HG03039 (cell line): ENCODE data around the gene ZFYVE21.
"Not testable (repeated sequence)": the region's sequence is repeated elsewhere in the genome, so short reads cannot be mapped to it uniquely, and the experiment has no call there.

Experiments used
- ATAC-seq: cut with Tn5 transposase; IDR thresholded peaks from one replicate; pipeline ENCODE4 v1.9.1; 2021; ENCODE audit warnings: mild to moderate bottlenecking, moderate library complexity; ENCODE audit not compliant: unreplicated experiment

ZFYVE21 gene

DNA sequence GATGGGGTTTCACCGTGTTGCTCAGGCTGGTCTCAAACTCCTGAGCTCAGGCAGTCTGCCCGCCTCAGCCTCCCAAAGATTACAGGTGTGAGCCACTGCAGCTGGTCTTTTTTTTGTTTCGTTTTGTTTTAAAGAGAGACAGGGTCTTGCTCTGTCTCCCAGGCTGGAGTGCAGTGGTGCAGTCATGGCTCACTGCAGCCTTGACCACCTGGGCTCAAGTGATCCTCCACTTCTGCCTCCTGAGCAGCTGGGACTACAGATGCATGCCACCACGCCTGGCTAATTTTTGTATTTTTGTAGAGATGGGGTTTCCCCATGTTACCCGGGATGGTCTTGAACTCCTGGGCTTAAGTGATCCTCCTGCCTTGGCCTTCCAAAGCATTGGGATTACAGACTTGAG, 24.0 kb upstream of the ZFYVE21 start:
- not testable (repeated sequence) for ATAC-seq

- no peak for ATAC-seq
Observed at GRCh38 chr14:103692159-103692558, 23.5 kb upstream of the ZFYVE21 start.

- no peak for ATAC-seq
Observed at GRCh38 chr14:103692871-103693270, 22.7 kb upstream of the ZFYVE21 start.

DNA sequence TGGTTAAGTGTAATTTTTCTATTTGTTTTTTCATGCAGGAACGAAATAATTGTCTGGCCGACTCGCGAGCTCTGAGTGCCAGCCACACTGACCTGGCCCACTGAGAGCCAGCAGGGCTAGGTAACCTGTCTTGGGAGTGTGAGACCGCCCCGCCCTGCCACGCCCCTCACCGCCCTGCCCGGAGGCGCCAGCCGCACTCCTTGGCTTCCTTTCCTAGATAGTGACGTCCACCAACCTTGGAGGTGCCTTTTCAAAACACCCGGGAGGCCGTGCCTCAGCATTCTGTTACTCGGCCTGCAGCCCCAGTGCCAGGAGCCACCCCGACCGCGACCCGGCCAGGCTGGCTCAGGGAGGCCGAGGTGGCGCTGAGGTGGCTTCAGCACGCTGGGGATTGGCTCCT, 22.1 kb upstream of the ZFYVE21 start:
- ATAC-seq = no peak

DNA sequence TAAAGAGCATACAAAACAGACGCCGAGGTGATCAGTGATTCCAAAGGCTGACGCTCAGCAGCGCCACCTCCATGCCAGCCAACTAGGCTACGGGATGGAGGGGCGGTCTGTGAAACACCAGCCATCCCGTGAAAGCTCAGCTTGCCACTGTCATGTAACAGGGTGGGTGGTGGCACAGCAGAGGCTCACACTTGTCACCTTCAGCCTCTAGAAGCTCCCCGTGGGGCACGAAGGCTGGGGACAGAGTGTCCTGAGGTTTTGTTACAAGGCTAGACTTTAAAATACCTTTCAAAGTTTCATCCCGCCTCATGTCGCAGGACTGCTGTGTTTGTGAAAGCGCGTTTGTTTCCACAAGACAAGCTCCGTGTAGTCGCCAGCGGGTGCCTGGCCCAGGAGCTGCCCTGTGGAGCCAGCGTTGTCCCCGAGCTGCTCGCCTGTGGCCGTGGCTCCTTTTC, 21.0 kb upstream of the ZFYVE21 start:
- no peak for ATAC-seq

- ATAC-seq = no peak
Observed at GRCh38 chr14:103695296-103696069, 20.1 kb upstream of the ZFYVE21 start.

DNA sequence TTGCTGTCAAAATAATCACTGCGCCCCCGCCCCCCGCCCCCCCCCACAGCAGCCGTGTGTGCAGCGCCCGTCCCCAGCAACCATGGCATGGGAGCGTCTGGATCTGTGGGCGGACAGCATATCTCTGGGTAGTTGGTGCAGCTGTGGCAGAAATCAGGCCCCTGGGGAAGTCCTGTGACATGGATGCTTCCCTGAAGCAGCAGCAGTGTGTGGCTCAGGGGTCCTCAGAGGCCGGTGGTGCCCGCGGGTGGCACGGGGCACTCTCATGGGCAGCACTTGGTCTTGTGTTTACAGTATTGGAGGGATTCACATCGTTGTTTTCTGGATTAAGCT, 19.6 kb upstream of the ZFYVE21 start:
- no peak for ATAC-seq

GRCh38 chr14:103696466-103697071, 19.0 kb upstream of the ZFYVE21 start:
- ATAC-seq = no peak

DNA sequence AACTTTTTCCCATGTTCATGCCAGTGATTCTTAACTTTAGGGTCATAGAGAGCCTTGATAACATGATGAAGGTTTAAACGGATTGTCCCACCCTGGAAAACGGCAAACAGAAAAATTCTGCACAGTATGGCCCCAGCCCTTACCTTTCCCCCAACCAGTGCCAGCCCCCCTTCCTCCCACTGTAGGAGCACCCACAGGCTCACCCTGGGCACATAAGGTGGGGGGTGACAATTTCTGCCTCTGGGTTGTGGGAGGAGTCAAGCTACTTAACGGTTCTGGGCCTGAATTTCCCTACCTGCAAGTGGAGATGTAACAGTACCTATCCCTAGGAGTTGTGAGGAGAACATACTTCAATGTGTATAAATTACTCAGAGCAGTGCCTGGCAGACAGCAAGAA, 18.4 kb upstream of the ZFYVE21 start:
- ATAC-seq = no peak

DNA sequence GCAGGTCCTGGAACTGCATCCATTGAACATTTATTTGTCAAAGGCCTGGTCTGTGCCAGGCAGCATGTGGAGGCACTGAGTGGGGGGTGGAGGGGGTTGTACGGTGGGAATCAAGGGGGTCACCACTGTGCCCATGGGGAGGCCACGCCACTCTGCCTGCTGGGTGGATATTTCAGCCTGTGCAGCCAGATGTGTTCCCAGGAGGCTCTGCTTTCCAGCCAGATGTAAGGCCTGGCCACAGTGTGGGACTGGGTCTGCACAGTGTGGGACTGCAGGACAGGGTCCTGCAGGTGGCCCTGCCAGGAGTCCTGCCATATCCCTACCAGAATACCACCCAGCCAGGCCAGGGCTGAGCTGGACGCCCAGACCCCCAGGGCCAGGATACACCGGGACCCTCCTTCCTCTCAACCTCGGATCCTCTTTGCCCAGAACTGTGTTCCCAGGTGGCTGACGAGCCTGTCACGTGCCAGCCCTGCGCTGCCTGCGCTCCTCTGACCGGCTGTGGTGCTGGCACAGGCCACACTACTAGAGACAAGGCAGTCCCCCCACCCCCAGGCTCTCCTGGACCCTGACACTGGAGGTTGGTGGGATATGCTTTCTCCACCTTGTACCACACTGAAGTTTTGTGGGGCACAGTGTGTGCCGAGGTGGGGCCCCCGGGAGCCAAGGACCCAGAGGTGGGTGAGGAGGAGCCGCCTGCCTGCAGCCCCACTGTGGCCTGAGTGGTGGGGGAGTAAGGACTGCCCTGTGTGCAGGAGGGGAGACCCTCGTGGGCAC, 17.8 kb upstream of the ZFYVE21 start:
- no peak for ATAC-seq

GRCh38 chr14:103698380-103699260, 17.0 kb upstream of the ZFYVE21 start:
- ATAC-seq = no peak

GRCh38 chr14:103699261-103699661, 16.3 kb upstream of the ZFYVE21 start:
- ATAC-seq = no peak

- no peak for ATAC-seq
Observed at GRCh38 chr14:103699901-103700752, 15.5 kb upstream of the ZFYVE21 start.

DNA sequence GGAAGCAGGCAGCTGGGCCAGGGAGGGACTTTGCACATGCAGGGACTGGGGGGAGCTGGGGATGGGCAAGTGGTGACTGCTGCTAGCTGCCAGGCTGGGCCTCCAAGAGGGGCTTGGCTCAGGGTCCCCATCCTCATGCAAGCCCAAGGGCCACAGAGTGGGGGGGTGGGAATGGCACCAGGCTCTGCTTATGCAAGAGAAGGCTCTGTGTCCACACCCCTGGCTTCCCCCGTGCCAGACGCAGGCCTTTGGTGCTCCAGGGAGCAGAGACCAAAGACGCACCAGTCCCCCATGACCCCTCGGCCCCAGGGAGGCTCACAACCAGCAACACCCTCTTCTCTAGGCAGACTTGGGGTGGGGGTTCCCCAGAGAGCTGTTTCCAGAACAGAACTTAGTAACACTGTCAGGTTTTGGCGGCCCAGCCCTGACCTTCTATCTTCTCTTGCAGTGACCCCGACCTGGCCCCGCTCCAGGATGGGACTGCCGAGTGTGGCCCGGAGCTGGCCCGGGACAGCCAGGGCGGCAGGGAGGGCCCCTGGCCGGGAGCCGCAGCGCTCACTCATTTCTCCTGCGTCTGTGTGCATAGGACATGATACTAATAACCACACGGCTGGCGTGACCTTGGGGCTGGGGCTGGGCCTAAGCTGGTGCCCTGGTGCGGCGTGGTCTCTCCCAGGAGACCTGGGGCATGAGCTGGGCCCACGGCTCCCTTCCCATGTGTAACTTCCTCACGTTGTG, 14.7 kb upstream of the ZFYVE21 start:
- no peak for ATAC-seq

DNA sequence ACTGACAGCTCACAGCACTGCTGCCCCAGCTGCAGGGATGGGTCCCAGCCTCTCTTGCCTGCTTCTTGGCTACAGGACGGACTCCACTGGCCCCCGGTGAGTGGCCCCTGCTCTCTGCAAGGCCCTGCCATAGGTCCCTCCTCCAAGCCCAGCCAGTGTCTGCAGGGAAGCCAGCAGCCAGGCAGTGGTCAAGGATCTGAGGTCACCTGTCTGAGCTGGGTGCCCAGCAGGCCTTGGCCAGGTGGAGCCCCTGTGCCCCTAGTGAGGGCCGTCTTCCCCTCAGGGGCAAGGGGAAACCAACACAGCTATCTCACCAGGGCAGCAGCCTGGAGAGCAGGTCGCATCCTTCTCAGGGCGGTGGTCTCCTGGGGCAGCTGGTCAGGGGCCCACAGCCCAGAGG, 13.5 kb upstream of the ZFYVE21 start:
- no peak for ATAC-seq

- ATAC-seq = no peak
Observed at GRCh38 chr14:103702497-103703432, 12.8 kb upstream of the ZFYVE21 start.

DNA sequence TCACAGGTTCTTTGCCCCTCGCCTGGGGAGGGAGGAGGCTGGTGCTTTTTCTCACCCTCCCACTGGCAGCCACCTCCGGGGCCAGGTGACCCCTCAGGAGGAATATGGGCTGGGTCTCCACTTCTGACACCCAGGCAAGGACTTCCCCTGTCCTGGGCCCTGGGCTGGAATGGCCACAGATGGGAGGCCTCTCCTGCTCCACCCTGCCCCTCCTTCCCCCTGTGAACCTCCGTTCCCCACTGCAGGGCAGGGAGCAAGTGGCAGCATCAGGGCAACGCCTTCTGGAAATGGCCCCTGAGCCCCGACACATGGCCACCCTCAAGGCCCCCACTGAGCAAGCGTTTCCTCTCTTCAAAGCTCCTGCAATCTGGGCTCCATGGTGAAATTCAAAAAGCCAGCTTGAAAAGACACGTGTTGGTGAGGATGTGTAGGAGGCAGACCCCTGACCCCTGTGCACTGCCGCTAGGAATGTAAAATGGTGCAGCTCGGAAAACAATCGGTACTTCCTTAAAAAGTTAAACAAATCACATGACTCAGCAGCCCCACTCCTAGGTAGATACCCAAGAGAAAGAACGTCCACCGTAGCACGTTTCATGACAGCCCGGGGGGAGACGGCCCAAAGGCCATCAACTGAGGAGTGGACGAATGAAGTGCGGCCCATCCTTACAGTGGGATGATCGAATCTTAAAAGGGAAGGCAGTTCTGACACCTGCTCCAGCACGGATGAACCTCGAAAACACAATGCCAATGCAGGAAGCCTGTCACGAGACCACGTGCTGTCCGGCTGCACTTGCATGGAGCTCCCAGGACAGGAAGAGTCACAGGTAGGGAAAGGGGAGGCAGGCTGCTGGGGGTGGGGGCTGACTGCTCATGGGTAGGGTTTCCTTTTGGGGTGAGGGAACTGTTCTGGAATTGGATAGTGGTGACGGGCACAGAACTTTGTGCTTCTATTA, 11.9 kb upstream of the ZFYVE21 start:
- no peak for ATAC-seq
